ENCODE results near the gene PHF14. TPM values are rescaled to one million over a fixed set of nuclear protein-coding genes. Genes with fewer than 3 reads are reported as not detected.
A peak's percentile ranks its signal among the peaks of the same experiment; 100 is the strongest.

PHF14 gene
- total RNA-seq, 4 donors from 2014 or later: 15.4 to 38.9 (median 35.6) TPM

GRCh38 chr7:11213266-11213665 lies 239.6 kb downstream of the PHF14 start:
- Histone ChIP-seq H3K27ac (peak overlapping the region in 2 of 4 donors; percentile 25 to 39), H3K9me3 (no peaks in the 10 kb centered on the region), H3K4me1 (peaks cover 0 to 20% (median 6%) of the 10 kb centered on the region in 3 donors), H3K36me3 (no peaks in the 10 kb centered on the region), H3K4me3 (no peak overlapping the region), H3K27me3 (no peaks in the 10 kb centered on the region)
- TF ChIP-seq POLR2A (IDR thresholded peaks at IDR 0.05) (no peak), CTCF (IDR thresholded peaks at IDR 0.05) (no peak)
- WGBS, 2 donors: 27 to 43% methylated on average over 1 of the region's 1 CpG
- intact Hi-C loops (cut with DNase I): no loop called here
- DNase-seq: no peak

- H3K9me3 ChIP-seq: no peaks in the 10 kb centered on the region
- H3K36me3 ChIP-seq: no peaks in the 10 kb centered on the region
- intact Hi-C loops (cut with DNase I): no loop called here
- no peaks in the 10 kb centered on the region for H3K27me3 ChIP-seq
- no peak for DNase-seq
- H3K27ac ChIP-seq: no peak overlapping the region
- TF ChIP-seq CTCF (IDR thresholded peaks at IDR 0.05): no peak
- no peak for TF ChIP-seq POLR2A (IDR thresholded peaks at IDR 0.05)
- 88% methylated on average over 2 of the region's 2 CpGs for WGBS, 2 donors
- H3K4me3 ChIP-seq: no peak overlapping the region
- H3K4me1 ChIP-seq: peaks cover 0 to 20% (median 6%) of the 10 kb centered on the region in 3 donors
Observed at GRCh38 chr7:11216276-11216675, 242.6 kb downstream of the PHF14 start.

GRCh38 chr7:11217848-11218565 lies 244.3 kb downstream of the PHF14 start:
- no peaks in the 10 kb centered on the region for H3K9me3 ChIP-seq
- no peaks in the 10 kb centered on the region for H3K27me3 ChIP-seq
- no peak for DNase-seq
- no peak overlapping the region for H3K27ac ChIP-seq
- intact Hi-C loops (cut with DNase I): no loop called here
- H3K4me3 ChIP-seq: no peak overlapping the region
- WGBS, 2 donors: 75 to 79% methylated on average over 6 of the region's 6 CpGs
- TF ChIP-seq CTCF (IDR thresholded peaks at IDR 0.05) (no peak), POLR2A (IDR thresholded peaks at IDR 0.05) (no peak)
- no peaks in the 10 kb centered on the region for H3K36me3 ChIP-seq
- H3K4me1 ChIP-seq: peaks cover 0 to 8% (median 0%) of the 10 kb centered on the region in 3 donors

Measured in esophagus squamous epithelium (tissue), 5 donors.